Dermis lymphatic vessel endothelial cell (primary cell): Measurements from ENCODE around the gene TMEM117. TPM values are rescaled to one million over a fixed set of nuclear protein-coding genes. Genes with fewer than 3 reads are reported as not detected.

ENCODE experiments used
- total RNA-seq: library from RNA; depleted of rRNA; stranded (reverse); fragments of >200 nt; gene quantifications from 2 replicates; pipeline ENCODE4 v1.2.1, GENCODE V29; 2014

Gene TMEM117
- 7.5 and 8.9 TPM in 2 replicates for total RNA-seq

GRCh38 chr12:43835656-43836474 lies at the start of gene TMEM117:
Gene TMEM117 (plus strand): TSS chr12:43836081.

GRCh38 chr12:43805860-43806736 lies 29.8 kb upstream of the TMEM117 start, which contains the start of gene TWF1:
Gene TWF1 (minus strand): TSS chr12:43806317. CDS start chr12:43806245, 72 bp downstream.

Other genes with a start within 250 kb of the TMEM117 start
- 6.8 and 14.0 TPM in 2 replicates for gene PUS7L, start 77.3 kb upstream of the TMEM117 start, total RNA-seq
- 16.9 and 20.6 TPM in 2 replicates for gene IRAK4, start 77.1 kb upstream of the TMEM117 start, total RNA-seq
- 95.7 and 165 TPM in 2 replicates for gene TWF1, start 29.8 kb upstream of the TMEM117 start, total RNA-seq